Smooth muscle cell of the coronary artery (primary cell): ENCODE data around the gene PIGU. TPM values are rescaled to one million over a fixed set of nuclear protein-coding genes. Genes with fewer than 3 reads are reported as not detected.

Experiments used
- total RNA-seq: library from RNA; depleted of rRNA; stranded (reverse); fragments of >200 nt; gene quantifications from 2 replicates; pipeline ENCODE4 v1.2.3, GENCODE V29; 2014; ENCODE audit warnings: low replicate concordance

The PIGU gene, protein sequence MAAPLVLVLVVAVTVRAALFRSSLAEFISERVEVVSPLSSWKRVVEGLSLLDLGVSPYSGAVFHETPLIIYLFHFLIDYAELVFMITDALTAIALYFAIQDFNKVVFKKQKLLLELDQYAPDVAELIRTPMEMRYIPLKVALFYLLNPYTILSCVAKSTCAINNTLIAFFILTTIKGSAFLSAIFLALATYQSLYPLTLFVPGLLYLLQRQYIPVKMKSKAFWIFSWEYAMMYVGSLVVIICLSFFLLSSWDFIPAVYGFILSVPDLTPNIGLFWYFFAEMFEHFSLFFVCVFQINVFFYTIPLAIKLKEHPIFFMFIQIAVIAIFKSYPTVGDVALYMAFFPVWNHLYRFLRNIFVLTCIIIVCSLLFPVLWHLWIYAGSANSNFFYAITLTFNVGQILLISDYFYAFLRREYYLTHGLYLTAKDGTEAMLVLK
- 3.6 and 5.6 TPM in 2 replicates for total RNA-seq

DNA sequence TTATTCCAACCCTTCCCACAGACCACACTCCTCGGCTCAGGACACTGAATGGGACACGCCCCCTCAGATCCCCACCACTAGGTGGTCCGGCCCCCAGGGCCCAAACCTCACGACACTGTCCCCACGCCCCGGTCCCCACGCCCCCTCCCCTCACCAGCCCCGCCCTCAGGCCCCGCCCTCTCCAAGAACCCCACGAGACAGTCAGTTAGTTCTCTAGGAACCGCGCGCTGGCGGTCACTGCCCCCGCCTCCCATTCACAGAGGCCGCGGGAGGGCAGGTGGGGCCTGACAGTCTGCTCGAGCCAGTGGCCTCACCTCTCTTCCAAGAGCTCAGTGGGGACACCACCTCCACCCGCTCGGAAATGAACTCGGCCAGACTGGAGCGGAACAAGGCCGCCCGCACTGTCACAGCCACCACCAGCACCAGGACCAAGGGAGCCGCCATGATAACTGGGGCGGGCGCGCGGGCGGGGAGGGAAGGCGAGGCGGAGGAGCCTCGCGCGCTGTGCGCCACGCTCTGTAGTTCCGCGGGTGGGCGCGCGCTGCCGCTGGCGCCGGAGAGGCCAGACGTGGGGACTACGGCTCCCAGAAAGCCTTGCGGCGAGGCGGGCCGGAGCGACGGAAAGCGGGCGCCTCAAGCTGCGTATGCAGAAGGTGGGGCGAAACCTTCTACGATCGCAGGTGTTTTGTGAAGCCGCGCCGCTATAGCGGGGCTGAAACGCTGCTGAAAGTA is at the start of gene PIGU:
Gene PIGU (minus strand): TSS at position 451 of the 732 bp plus-strand sequence. CDS start 7 bp downstream, at position 444.

DNA sequence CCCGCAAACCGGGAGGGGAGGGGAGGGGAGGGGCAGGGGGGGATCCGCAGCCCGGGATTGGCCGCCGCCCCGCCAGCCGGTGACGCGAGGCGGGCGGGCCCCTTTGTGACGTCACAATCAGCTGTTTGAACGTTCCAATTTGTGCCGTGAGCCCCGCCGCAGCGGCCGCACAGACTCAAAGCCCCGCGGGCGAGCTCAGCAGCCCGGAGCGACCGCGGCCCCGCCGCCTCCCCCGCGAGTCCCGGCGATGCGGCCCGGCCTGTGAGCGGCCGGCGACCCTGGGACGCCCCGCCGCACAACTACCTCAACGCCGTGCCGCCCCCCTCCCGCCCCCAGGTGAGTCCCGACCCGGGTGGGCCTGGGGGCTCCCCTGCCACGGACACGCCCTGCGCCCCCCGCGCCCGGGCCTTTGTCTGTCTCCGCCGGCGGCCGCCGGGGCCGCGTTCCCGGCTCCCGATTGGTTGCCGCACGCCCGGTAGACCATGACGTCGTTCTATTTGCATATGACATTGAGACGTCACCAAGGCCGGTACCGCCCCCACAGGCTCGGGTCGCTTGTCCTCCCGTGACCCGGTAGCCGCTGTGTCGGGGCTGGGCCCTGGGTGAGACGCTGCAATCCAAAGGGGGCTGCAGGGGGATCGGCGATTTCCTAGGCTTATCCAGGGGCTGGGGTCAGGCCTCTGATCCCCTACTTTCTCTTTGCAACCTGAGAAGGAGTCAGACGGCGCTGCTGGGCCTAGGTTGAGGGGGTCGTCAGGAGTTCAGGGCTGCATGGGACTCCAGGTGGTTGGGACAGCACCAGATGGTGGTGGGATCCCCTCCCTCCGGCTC is 27.5 kb upstream of the PIGU start, which contains the start of gene TP53INP2:
Gene TP53INP2 (plus strand): TSS at position 168 of the 831 bp plus-strand sequence. CDS start 4,396 bp downstream, outside the sequence.

DNA sequence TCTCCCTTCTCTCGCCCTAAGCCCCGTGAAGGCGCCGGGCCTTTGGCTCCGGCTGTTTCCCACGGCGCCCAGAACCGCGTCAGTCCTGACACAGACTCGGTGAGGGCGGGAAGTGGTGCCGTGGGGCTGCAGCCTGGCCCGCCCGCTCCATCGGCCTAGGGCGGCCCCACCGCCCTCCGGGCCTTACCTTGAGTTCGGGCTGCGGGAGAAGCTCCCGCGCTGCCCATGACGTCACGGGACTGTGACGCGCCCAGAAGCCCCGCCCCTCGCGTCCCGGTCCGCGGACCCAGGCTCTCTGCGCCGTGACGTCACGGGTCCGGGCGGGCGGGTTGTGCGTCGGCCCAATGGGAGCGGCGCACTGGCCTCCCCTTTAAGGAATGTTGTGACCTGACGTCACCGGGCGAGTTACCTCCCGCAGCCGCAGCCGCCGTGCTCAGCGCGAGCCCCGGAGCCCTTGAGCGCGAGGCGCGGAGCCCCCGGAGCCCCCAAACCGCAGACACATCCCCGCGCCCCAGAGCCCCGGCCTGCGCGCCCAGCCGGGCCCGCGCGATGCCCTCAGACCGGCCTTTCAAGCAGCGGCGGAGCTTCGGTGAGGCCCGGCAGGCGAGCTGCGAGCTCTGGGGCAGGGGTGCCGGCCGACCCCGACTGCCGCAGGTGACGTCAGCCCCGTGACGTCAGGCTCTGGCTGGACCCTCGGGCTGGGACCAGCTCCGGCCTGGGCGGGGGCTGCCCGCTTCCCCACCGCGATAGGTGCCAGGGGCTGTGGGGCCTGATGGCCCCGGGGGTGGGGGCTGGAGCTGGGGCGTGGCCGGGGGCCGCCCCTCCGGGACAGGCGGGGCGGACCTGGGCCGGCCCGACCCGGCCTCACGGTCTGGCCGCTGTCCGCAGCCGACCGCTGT is 118.3 kb downstream of the PIGU start, which contains the start of gene MAP1LC3A:
Gene MAP1LC3A (plus strand): TSS at position 399 of the 899 bp plus-strand sequence. CDS start 151 bp downstream, at position 550.

DNA sequence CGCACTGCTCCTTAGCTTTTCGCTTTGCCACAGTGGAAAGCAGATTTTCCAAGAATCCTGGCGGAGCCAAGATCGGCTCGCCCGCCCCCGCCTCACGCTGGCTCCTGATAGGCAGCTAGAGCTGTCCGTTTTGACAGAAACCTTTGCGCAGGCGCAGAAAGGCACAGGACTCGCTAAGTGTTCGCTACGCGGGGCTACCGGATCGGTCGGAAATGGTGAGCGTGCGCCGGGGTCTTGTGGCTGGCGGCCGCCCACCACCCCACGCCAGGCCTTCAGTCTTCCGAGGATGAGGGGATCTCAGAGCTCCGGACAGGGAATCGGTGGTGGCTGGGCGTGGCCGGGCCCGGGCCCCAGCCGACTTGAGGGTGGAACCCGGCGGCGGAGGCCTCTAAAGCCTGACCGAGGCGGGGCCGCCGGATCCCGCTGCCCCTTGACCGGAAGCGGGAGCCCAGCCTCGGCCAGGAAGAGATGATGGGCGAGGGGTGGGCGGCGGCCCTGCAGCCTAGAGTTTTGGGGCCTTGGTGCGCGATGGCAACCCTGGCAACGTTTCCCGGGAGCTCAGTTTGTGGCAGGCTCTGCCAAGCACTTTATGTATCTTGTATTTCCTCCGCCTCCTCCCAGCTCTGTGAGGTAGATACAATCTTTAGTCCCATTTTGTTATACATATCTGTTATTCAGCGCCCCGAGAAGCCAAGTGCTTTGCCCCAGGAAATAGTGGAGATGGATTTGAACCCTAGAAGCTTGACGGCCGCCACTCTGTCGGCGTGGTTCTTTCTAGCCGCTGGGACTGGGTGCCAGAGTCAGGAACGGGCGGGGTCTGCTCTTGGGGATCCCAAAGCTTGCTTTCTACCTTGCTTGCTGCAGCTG is 160.4 kb downstream of the PIGU start, which contains the start of gene DYNLRB1:
Gene DYNLRB1 (plus strand): TSS at position 176 of the 867 bp plus-strand sequence. CDS start 37 bp downstream, at position 213.

Other genes with a start within 250 kb of the PIGU start
- gene DYNLRB1, start 160.7 kb downstream of the PIGU start, total RNA-seq, result 61.2 and 73.6 TPM in 2 replicates
- gene MAP1LC3A, start 118.4 kb downstream of the PIGU start, total RNA-seq, result 14.7 and 17.2 TPM in 2 replicates
- 1.3 and 2.7 TPM in 2 replicates for gene TP53INP2, start 27.3 kb upstream of the PIGU start, total RNA-seq
- gene NCOA6, start 148.6 kb upstream of the PIGU start, total RNA-seq, result 2.9 and 3.3 TPM in 2 replicates
- 9.9 and 11.9 TPM in 2 replicates for gene GGT7, start 195.8 kb upstream of the PIGU start, total RNA-seq
- gene ACSS2, start 199.5 kb upstream of the PIGU start, total RNA-seq, result 25.6 and 38.3 TPM in 2 replicates